Hematopoietic multipotent progenitor cell treated with erythropoietin and hydrocortisone succinate and interleukin-3 and kit ligand, for 4 days (in vitro differentiated cells): ENCODE measurements around the gene PARD3.
"Not testable (repeated sequence)": the region's sequence is repeated elsewhere in the genome, so short reads cannot be mapped to it uniquely, and the experiment has no call there.

Source experiments
- DNase-seq: peaks from one replicate; pipeline ENCODE4 v3.0.0-alpha.2; 2015

PARD3 gene

GRCh38 chr10:34359435-34359813 lies 455.7 kb downstream of the PARD3 start:
- no peak for DNase-seq

DNA sequence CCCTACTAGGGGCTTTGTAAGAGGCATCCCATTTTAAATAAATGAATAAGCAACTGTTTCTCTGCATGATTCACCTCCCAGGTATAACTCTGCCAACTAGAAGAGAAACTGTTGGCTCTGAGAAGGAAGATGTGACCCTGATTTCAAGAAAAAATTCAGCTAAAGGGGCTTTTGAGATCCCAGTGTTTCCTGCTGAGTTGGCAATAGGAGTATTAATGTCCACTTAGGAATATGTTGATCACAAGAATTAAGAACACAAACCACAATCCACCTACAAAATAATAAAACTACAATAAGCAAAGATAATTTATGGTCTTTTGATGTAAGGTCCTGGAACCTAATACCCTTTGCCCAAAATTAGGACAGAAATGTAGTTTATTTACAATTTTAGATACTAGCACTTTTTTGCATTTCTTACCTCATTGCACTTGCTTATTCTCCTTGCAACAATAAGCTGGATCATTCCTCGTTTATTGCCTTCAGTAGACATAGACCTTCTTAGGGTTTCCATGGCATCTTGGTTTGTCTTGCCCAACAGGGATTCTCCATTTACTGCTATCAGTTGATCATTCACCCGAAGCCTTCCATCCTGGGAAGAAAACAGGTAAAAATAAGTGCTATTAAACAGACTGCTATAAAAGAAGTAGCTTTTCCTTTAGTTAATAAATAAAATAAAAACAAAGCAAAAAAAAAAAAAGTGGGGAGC lies 456.2 kb downstream of the PARD3 start:
- DNase-seq, result no peak

- DNase-seq, result no peak
Observed at GRCh38 chr10:34356463-34356862, 458.6 kb downstream of the PARD3 start.

DNA sequence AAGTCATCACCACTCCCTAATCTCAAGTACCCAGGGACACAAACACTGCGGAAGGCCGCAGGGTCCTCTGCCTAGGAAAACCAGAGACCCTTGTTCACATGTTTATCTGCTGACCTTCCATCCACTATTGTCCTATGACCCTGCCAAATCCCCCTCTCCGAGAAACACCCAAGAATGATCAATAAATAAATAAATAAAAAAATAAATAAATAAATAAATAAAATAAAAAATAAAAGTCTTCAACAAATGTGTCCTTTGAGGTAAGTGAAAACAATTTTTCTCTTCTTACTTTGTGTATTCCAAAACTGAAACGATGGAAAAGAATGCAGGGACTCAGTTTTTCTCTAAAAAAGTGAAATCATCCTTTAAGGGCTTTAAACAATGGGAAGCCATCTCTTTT lies 461.6 kb downstream of the PARD3 start:
- DNase-seq, result not testable (repeated sequence)

DNA sequence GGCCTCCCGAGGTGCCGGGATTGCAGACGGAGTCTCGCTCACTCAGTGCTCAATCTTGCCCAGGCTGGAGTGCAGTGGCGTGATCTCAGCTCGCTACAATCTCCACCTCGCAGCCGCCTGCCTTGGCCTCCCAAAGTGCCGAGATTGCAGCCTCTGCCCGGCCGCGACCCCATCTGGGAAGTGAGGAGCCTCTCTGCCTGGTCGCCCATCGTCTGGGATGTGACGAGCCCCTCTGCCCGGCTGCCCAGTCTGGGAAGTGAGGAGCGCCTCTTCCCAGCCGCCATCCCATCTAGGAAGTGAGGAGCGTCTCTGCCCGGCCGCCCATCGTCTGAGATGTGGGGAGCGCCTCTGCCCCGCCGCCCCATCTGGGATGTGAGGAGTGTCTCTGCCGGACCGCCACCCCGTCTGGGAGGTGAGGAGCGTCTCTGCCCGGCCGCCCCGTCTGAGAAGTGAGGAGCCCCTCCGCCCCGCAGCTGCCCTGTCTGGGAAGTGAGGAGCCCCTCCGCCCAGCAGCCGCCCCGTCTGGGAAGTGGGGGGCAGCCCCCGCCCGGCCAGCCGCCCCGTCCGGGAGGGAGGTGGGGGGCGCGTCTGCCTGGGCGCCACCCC lies 462.4 kb downstream of the PARD3 start:
- DNase-seq, result not testable (repeated sequence)

GRCh38 chr10:34351161-34351560 lies 463.9 kb downstream of the PARD3 start:
- DNase-seq, result no peak

GRCh38 chr10:34348917-34349485 lies 466.1 kb downstream of the PARD3 start:
- no peak for DNase-seq

DNA sequence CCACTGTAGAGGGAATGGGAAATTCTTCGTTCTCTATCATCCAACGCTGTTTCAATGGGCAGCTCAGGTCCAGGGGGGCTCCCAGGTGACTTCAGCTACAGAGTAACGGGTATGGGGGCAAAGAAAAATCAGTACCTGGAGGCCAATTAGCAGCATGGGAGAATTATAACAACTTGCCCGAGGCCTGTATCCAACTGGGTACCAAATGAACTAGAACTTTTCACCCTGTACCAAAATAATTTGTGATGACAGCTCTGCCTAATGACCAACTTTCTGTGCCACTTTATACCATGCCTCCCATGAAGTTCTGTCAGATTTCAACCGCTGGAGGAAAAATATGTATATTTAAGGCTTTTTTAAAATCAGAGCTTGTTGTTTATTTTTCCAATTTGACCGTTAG lies 467.1 kb downstream of the PARD3 start:
- DNase-seq, result no peak

DNA sequence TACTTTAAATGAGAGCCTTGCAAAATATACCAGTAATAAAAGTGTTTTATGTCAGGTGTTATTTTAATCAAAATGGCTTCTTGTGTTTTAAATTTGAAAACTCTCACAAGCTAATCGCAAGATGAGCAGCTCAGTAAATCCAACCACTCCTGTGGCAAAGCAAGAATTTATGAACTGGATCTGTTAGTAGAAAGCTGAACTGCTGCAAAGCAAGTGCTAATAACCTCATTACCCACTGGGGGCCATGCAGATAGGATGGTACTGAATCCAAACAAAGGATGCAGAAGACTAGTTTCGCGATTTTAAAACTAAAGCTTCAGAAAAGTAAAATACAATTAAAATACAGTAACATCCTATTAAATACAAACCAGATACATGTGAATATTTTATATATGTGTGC lies 468.0 kb downstream of the PARD3 start:
- no peak for DNase-seq

DNA sequence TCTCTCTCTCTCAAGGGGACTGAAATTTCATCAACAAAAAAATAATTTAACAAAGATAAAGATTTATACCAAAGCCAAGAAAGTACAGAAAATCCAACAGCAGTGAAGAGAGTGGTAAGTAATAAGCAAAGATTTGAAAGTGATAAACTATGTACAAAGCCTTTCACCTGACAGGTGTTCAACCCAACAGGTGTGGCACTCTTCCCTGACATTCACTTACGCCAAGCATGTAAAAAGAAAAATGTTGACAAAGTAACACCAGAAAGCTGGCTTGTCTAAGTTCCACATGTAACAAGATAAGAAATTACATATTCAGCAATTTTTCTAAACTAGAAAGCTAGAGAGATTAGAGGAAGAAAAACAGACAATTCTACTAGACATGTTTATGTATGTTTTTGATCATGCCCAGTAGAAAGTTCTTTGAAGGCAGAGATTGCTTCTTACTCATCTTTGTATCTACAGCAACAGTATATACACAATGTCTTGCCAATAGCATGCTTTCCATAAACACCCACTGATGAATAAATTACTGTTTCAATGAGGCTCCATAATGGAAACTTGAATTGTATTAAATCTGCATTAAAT lies 468.5 kb downstream of the PARD3 start:
- DNase-seq, result no peak

- DNase-seq, result no peak
Observed at GRCh38 chr10:34345383-34345782, 469.7 kb downstream of the PARD3 start.

- DNase-seq, result no peak
Observed at GRCh38 chr10:34343764-34344163, 471.3 kb downstream of the PARD3 start.

DNA sequence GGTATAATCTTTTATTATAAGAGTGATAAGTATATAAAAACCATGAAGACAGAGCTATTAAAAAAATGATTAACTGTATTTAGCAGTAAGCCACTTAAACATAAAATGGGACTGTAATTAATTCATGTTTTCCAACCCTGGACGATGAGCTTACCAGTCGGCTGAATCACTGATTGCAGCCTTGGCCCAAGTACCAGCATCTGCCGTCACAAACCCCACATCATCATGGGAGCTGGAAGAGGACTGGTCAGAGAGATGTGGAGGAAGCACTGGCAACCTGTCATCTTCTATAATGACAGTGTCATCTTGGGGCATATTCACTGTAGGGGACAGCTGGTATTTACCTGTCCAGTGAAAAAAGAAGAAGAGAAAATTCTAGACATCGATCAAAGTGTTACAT lies 473.6 kb downstream of the PARD3 start:
- DNase-seq, result no peak

DNA sequence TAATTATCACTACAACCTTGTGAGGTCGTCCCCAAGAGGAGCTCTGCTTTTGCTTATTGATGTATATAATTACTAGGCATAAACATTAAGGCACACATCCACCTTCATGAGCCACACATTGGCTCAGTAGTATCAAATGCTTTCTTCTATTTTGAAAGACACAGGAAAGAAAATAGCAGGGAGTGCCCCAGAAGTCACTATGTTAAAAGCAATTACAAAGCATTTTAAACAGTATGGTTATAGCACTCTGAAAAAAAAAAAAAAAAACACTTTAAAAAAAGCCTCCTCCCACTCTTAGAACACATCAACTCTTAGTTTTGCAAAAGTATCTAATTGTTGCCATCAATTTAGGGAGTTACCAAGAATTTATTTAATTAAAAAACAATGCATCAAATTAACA lies 474.2 kb downstream of the PARD3 start:
- no peak for DNase-seq

- no peak for DNase-seq
Observed at GRCh38 chr10:34339816-34340553, 475.1 kb downstream of the PARD3 start.

DNA sequence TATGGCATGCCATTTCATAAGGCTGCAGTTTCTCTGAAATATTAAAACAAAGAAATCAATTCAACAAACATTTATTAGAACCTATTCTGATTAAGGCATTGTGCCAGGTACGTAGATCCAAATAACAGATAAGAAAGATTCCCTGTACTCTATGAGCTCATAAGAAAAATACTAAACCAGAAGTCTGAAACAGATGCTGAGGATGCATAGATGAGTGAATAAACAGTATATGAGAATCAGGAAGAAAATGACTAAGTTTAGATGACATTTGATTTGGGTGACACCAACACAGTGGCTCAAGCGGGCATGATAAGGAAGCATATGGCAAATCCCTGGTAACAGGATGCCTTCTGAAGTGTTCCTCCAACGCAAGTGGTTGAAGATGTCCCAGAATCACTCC lies 477.2 kb downstream of the PARD3 start:
- DNase-seq, result no peak

- DNase-seq, result no peak
Observed at GRCh38 chr10:34335960-34336690, 479.0 kb downstream of the PARD3 start.

DNA sequence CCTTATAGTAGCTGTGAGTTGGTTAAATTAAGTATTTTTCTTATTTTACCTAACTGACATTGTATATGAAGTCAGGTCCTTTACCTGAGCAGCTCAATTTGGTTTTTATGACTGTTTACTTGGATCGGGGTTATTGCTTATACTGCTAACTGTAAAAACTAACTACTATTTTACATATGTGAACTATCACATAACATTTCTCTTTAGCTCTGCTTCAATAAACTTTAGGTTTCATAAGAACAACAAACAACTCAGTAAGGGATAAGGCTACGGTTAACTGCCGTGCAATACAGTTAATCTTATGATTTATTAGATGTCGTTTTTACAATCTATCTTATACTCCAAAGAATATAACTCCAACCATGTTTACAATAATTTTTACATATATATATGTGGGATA lies 480.2 kb downstream of the PARD3 start:
- no peak for DNase-seq

DNA sequence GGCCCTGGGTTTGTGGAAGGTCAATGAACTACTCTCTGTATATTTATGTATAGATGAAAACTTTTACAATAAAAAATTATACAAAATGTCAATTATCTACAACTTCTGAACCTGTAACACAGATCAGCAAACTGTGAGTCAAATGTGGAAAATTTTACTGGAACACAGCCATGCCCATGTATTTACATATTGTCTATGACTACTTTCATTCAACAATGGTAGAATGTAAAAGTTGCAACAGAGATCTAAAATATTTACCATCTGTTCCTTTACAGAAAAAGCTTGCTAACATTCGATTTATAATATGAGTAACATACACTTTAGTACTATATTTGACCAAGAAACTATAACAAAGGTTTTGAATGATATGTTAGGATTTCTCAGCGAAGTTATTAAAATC lies 481.6 kb downstream of the PARD3 start:
- DNase-seq, result no peak

DNA sequence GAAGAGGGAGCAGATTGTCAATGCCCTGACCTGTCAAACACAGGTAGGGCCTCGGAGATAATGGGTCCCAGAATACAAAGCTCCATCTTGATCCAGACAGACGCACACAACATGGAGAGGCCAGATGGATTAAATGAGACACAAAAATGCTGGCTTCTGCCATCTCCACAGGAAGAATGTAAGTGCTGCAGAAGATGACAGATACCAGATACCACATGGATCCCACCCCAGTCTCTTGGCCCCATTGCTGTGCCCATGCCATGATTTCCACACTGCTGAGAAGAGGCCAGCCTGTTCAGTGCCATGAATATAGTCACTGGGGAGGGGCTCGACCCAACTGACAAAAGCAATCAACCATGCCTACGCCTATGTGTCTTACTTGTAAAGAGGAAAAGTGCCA lies 487.9 kb downstream of the PARD3 start:
- no peak for DNase-seq

GRCh38 chr10:34323192-34323591 lies 491.9 kb downstream of the PARD3 start:
- peak; percentile 2 for DNase-seq

DNA sequence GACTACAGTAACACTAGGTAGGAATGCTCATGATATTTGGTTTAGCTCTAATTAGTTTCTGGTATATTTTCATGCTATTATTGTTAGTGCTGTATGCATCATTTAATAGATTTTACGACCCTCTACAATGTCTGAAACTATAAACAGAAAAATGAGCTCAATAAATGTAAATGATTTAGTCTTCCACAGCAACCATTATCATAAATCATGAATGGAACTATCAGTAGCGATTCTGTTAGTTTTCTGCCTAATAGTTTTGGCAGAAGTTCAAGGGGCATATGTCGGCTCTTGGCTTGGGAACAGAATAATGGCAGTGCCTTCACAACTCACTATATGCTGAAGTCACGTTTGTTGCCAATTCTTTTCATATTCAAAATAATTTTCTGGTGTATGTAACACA lies 494.8 kb downstream of the PARD3 start:
- DNase-seq, result no peak
